DOHH2 (cell line): ENCODE results near the gene RABGAP1L.

Experiments used
- EZH2phosphoT487 ChIP-seq: fragments of 200-600 bp; sonication (generic); IDR thresholded peaks from 2 replicates; pipeline ENCODE4 v1.6.1; 2017; ENCODE audit warnings: borderline replicate concordance, mild to moderate bottlenecking, antibody characterized with exemption, low read length, moderate library complexity, mixed read lengths
- TF ChIP-seq, protein P1 (sequence below): fragments of 200-600 bp; sonication (generic); IDR thresholded peaks from one replicate; pipeline ENCODE4 v1.5.1; 2014; ENCODE audit warnings: antibody characterized with exemption, mild to moderate bottlenecking, low read depth, low read length; ENCODE audit not compliant: poor library complexity, severe bottlenecking

DNA sequence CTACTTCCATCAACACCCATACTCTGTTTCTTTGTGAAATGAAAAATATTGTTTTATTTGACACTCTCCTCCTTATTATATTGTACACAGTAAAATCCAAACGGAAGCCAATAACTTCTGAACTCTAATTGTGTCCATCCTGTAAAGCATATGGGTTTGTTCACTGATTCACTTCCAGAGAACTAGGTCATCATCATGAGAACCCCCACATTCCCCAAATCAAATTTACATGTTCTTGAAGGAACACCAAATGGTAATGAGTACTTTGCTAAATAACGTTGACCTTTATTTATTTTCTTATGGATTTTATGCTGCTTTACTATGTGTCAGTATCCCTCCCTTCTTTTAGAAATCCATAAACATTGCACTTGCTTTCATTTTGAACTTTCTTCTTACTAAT, 627.0 kb downstream of the RABGAP1L start:
- TF ChIP-seq, protein P1, sequence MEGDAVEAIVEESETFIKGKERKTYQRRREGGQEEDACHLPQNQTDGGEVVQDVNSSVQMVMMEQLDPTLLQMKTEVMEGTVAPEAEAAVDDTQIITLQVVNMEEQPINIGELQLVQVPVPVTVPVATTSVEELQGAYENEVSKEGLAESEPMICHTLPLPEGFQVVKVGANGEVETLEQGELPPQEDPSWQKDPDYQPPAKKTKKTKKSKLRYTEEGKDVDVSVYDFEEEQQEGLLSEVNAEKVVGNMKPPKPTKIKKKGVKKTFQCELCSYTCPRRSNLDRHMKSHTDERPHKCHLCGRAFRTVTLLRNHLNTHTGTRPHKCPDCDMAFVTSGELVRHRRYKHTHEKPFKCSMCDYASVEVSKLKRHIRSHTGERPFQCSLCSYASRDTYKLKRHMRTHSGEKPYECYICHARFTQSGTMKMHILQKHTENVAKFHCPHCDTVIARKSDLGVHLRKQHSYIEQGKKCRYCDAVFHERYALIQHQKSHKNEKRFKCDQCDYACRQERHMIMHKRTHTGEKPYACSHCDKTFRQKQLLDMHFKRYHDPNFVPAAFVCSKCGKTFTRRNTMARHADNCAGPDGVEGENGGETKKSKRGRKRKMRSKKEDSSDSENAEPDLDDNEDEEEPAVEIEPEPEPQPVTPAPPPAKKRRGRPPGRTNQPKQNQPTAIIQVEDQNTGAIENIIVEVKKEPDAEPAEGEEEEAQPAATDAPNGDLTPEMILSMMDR = no peak
- no peak for TF ChIP-seq EZH2phosphoT487
